Natural killer cell (primary cell): Measurements from ENCODE around the gene LONRF3. TPM values are rescaled to one million over a fixed set of nuclear protein-coding genes. Genes with fewer than 3 reads are reported as not detected.

Source experiments
- ATAC-seq, 3 donors: fragments of 150-1000 bp in 2 of 3; fragments of 200-7000 bp in 1 of 3; cut with Tn5 transposase; 1 replicate in 1 of 3; 2 replicates in 2 of 3; pipeline ENCODE4 v1.10.0; 2021; ENCODE audit warnings: mild to moderate bottlenecking in 2 of 3, moderate library complexity in 2 of 3
- DNase-seq, 2 donors: peaks; one replicate each; pipeline versions ENCODE4 v3.0.0 to v3.0.0-alpha.2; 2013 to 2021; ENCODE audit warnings: mixed read lengths in 1 of 2
- H3K27ac ChIP-seq: one replicate; pipeline ENCODE4 v1.5.1; 2013; ENCODE audit warnings: mild to moderate bottlenecking, low read length
- H3K27me3 ChIP-seq: one replicate; pipeline ENCODE4 v1.6.1; 2013; ENCODE audit warnings: low read length; ENCODE audit not compliant: control insufficient read depth, insufficient read depth
- H3K36me3 ChIP-seq: one replicate; pipeline ENCODE4 v1.6.1; 2013; ENCODE audit warnings: low read length; ENCODE audit not compliant: control insufficient read depth, insufficient read depth
- H3K4me1 ChIP-seq: one replicate; pipeline ENCODE4 v1.6.1; 2013; ENCODE audit warnings: low read length; ENCODE audit not compliant: control insufficient read depth, insufficient read depth
- H3K4me3 ChIP-seq: one replicate; pipeline ENCODE4 v1.5.1; 2013; ENCODE audit warnings: low read length
- H3K9me3 ChIP-seq: one replicate; pipeline ENCODE4 v1.6.1; 2013; ENCODE audit warnings: low read length; ENCODE audit not compliant: control insufficient read depth, insufficient read depth
- H3K27ac Mint-ChIP-seq, 2 donors: one replicate each; pipeline ENCODE4 v1.8.0; 2022; ENCODE audit warnings: mild to moderate bottlenecking in 2 of 2, mixed read lengths in 2 of 2, moderate library complexity in 1 of 2
- H3K27me3 Mint-ChIP-seq, 2 donors: one replicate each; pipeline ENCODE4 v1.8.0; 2022; ENCODE audit warnings: low read depth in 2 of 2, mixed read lengths in 2 of 2
- H3K36me3 Mint-ChIP-seq: one replicate; pipeline ENCODE4 v1.8.0; 2022; ENCODE audit warnings: mixed read lengths
- H3K4me1 Mint-ChIP-seq, 2 donors: one replicate each; pipeline ENCODE4 v1.8.0; 2022; ENCODE audit warnings: mixed read lengths in 2 of 2
- H3K4me3 Mint-ChIP-seq: one replicate; pipeline ENCODE4 v1.8.0; 2022; ENCODE audit warnings: mild to moderate bottlenecking, moderate library complexity, mixed read lengths
- H3K9me3 Mint-ChIP-seq, 2 donors: one replicate each; pipeline ENCODE4 v1.8.0; 2022; ENCODE audit warnings: mixed read lengths in 2 of 2
- WGBS: methylation state at CpG from one replicate; pipeline ENCODE4 v1.1.7; 2013; ENCODE audit warnings: missing lambda C conversion rate; ENCODE audit not compliant: insufficient coverage; 5-methylcytosine and 5-hydroxymethylcytosine counted together
- intact Hi-C: fragments of 100-400 bp; cut with micrococcal nuclease; formaldehyde crosslinking; loops from one replicate; pipeline ENCODE4 v1.14.2; 2022
- total RNA-seq, 4 donors: library from RNA; stranded (reverse); fragments of 120-200 nt in 1 of 4; gene quantifications; one replicate each; pipeline versions ENCODE4 v1.2.3 to v1.2.4, GENCODE V29; 2013 to 2022
- TF ChIP-seq, protein P1 (sequence below): fragments of 200-600 bp; IDR thresholded peaks from one replicate; pipeline ENCODE4 v1.8.0; 2022; ENCODE audit warnings: antibody characterized with exemption

LONRF3 gene
- total RNA-seq, 3 donors from 2014 or later (not counting 1 experiment from before 2014, with no cell fraction given): 13.4 to 21.2 (median 17.4) TPM

DNA sequence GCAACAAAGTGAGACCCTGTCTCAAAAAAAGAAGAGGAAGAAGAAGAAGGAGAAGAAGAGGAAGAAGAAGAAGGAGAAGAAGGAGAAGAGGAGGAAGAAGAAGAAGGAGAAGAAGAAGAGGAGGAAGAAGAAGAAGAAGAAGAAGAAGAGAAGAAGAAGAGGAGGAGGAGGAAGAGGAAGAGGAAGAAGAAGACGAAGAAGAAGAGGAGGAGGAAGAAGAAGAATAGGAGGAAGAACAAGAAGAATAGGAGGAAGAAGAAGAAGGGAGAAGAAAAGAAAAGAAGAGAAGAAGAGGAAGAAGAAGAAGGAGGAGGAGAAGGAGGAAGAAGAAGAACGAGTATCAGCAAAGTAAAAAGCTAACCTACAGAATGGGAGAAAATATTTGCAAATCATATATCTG, 33.3 kb upstream of the LONRF3 start:
- ATAC-seq (no peak), DNase-seq (no peak)
- no peak overlapping the region for H3K27ac Mint-ChIP-seq
- no peaks in the 10 kb centered on the region for H3K36me3 Mint-ChIP-seq
- H3K4me1 ChIP-seq: no peaks in the 10 kb centered on the region
- no peak overlapping the region for H3K27ac ChIP-seq
- TF ChIP-seq, protein P1, sequence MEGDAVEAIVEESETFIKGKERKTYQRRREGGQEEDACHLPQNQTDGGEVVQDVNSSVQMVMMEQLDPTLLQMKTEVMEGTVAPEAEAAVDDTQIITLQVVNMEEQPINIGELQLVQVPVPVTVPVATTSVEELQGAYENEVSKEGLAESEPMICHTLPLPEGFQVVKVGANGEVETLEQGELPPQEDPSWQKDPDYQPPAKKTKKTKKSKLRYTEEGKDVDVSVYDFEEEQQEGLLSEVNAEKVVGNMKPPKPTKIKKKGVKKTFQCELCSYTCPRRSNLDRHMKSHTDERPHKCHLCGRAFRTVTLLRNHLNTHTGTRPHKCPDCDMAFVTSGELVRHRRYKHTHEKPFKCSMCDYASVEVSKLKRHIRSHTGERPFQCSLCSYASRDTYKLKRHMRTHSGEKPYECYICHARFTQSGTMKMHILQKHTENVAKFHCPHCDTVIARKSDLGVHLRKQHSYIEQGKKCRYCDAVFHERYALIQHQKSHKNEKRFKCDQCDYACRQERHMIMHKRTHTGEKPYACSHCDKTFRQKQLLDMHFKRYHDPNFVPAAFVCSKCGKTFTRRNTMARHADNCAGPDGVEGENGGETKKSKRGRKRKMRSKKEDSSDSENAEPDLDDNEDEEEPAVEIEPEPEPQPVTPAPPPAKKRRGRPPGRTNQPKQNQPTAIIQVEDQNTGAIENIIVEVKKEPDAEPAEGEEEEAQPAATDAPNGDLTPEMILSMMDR: no peak
- no peak overlapping the region for H3K4me3 Mint-ChIP-seq
- peaks cover 0 to 6% of the 10 kb centered on the region in 2 donors for H3K27me3 Mint-ChIP-seq
- H3K9me3 ChIP-seq: no peaks in the 10 kb centered on the region
- no peak overlapping the region for H3K4me3 ChIP-seq
- no peaks in the 10 kb centered on the region for H3K9me3 Mint-ChIP-seq
- no peaks in the 10 kb centered on the region for H3K4me1 Mint-ChIP-seq
- intact Hi-C loops: no loop called here
- WGBS: 63% methylated on average over 1 of the region's 2 CpGs
- H3K27me3 ChIP-seq: no peaks in the 10 kb centered on the region
- no peaks in the 10 kb centered on the region for H3K36me3 ChIP-seq

DNA sequence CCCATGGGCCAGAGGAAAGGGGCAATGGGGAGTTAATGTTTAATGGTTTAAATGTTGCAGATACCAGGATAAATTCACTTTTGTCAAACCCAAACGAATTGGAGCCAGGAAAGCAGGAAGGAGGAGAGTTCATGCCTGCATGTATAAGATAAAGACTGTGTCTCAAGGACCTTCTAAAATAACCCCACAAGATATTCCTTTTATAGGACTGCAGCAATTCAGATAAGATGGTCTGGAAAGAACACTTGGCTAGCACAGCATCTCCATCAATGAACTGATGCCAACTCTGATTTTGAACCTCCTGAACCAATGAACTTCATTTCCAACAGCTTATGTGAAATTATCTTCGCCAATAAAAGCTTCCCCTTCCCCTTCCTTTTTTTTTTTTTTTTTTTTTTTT, 31.3 kb upstream of the LONRF3 start:
- Histone ChIP-seq H3K4me1 (no peaks in the 10 kb centered on the region), H3K27ac (no peak overlapping the region), H3K27me3 (no peaks in the 10 kb centered on the region), H3K9me3 (no peaks in the 10 kb centered on the region), H3K36me3 (no peaks in the 10 kb centered on the region), H3K4me3 (no peak overlapping the region)
- H3K4me3 Mint-ChIP-seq: no peak overlapping the region
- WGBS: 0% methylated on average over 1 of the region's 2 CpGs
- no peaks in the 10 kb centered on the region for H3K36me3 Mint-ChIP-seq
- TF ChIP-seq, protein P1: no peak
- DNase-seq (no peak), ATAC-seq (no peak)
- no peaks in the 10 kb centered on the region for H3K4me1 Mint-ChIP-seq
- H3K27ac Mint-ChIP-seq: no peak overlapping the region
- no peaks in the 10 kb centered on the region for H3K9me3 Mint-ChIP-seq
- H3K27me3 Mint-ChIP-seq: peaks cover 0 to 6% of the 10 kb centered on the region in 2 donors
- intact Hi-C loops: no loop called here

DNA sequence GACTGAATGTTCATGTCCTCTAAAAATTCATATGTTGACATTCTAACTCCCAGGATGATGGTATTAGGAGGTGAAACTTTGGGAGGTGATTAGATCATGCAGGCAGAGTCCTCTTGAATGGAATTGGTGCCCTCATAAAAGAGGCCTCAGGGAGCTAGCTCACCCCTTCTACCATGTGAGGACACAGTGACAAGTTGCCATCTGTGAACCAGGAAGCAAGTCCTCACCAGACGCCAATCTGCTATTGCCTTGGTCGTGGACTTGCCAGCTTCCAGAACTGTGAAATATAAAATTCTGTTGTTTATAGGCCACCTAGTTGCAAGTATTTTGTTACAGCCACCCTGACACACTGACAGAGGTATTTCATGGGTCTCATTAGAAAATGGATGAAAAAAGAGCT, 28.5 kb upstream of the LONRF3 start:
- TF ChIP-seq, protein P1: no peak
- Histone ChIP-seq H3K9me3 (no peaks in the 10 kb centered on the region), H3K27ac (no peak overlapping the region), H3K4me3 (no peak overlapping the region), H3K4me1 (no peaks in the 10 kb centered on the region), H3K36me3 (no peaks in the 10 kb centered on the region), H3K27me3 (no peaks in the 10 kb centered on the region)
- no peak overlapping the region for H3K4me3 Mint-ChIP-seq
- H3K9me3 Mint-ChIP-seq: no peaks in the 10 kb centered on the region
- H3K27ac Mint-ChIP-seq: no peak overlapping the region
- no peaks in the 10 kb centered on the region for H3K36me3 Mint-ChIP-seq
- H3K4me1 Mint-ChIP-seq: no peaks in the 10 kb centered on the region
- 79% methylated on average over 2 of the region's 2 CpGs for WGBS
- intact Hi-C loops: no loop called here
- ATAC-seq: no peak
- H3K27me3 Mint-ChIP-seq: peaks cover 0 to 3% of the 10 kb centered on the region in 2 donors
- no peak for DNase-seq

DNA sequence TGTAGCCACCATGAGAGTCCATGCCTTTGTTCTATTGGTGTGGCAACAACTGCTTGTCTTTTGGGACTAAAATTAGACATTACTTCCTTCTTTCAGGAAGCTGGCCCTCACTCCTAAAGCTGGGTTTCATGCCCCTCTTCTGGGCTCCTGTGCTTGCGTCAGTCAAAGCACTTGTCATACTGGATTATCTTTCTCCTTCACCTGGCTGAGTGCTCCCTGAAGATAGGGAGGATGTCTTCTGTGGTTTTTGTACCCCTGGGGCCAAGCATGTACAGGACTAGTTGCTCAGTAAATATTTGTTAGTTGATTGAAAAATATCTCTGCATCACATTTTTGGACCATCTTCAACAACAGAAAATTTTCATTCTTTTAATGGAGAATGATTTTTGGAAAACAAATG, 26.1 kb upstream of the LONRF3 start:
- Histone ChIP-seq H3K9me3 (no peaks in the 10 kb centered on the region), H3K27ac (no peak overlapping the region), H3K27me3 (no peaks in the 10 kb centered on the region), H3K4me3 (no peak overlapping the region), H3K4me1 (no peaks in the 10 kb centered on the region), H3K36me3 (no peaks in the 10 kb centered on the region)
- WGBS: 33% methylated on average over 1 of the region's 1 CpG
- TF ChIP-seq, protein P1: no peak
- no peak for DNase-seq
- intact Hi-C loops: no loop called here
- no peaks in the 10 kb centered on the region for H3K4me1 Mint-ChIP-seq
- no peak overlapping the region for H3K4me3 Mint-ChIP-seq
- no peak for ATAC-seq
- H3K36me3 Mint-ChIP-seq: no peaks in the 10 kb centered on the region
- peaks cover 3% of the 10 kb centered on the region in 2 donors for H3K27me3 Mint-ChIP-seq
- H3K9me3 Mint-ChIP-seq: no peaks in the 10 kb centered on the region
- no peak overlapping the region for H3K27ac Mint-ChIP-seq
